ENCODE measurements around the gene PRKAG2. TPM values are rescaled to one million over a fixed set of nuclear protein-coding genes. Genes with fewer than 3 reads are reported as not detected.

PRKAG2 gene
- 8.7 and 12.6 TPM in 2 replicates for total RNA-seq

DNA sequence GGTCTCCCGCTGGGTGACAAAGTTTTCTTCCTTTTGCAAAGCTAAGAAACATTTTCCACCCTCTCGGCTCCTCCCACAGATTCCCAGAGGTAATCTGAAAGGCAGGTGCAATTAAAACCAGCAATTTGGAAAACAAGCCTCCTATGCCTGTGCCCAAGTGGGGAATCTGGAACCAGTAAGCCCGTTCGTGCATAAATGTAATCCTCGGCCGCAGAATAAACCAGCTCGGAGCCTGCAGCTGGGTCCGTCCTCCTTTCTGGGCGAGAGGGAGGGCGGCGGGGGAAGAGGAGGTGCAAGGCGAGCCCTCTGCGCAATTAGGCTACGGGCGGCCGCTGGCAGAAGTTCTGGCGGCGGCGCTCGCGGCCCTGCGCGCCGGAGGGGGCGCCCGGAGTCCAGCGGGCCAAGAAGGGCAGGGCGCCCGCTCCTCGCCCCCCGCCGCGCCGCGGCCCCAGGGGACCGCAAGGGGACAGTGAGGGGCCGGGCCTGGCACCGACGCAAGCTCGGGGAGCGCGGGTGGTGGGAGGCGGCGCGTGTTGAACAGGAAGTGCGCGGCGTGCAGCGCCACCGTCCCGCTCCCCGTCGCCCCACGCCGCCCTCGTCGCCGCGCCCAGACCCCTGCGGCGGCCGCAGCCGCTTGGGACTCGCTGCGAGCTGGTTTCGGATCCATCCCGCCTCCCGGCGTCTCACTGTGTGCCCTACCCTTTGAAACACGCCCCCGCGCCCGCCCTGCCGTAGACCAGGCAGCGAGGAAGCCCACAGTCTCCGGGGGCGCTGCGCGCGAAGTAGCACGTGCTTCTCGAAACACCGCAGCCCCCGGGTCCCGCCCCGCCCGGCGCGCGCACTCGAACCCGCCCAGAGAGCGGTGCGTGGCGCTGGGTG, at the start of gene PRKAG2:
PRKAG2 (minus strand) TSS at position 217 of the 879 bp plus-strand sequence. CDS start 495 bp downstream, outside the sequence.

DNA sequence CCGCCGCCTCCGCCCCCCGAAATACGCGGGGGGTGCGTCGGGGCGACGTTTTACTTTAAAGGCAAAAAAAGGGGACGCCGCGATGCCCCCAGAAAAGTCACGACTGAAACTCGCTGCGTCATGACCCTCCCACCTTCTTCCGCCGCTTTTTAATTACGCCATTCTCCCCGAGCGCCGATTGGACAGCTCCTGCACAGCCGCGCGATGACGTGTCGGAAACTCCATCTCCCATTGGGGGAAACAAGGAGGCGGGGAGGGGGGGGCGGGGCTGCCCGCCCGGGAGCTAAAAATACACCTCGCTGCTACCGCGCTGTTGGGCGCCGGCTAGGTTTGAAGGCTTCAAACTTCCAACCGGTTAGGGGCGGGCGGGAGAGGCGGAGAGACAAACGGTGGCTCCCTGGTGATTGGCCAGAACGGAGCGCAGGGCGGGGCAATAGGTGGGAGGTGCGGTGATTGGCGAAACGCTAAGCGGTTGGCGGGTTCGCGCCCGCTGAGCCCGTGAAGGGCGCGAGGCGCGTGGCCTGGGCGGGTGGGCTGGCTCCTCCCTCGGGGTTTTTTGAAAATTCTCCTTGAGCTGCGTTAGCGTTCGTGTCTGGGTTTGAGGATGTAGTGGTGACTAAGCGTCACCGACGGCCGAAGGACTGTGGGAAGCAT, 357.0 kb downstream of the PRKAG2 start, which contains the start of gene RHEB:
RHEB (minus strand) TSS at position 131 of the 654 bp plus-strand sequence. CDS start 384 bp downstream, outside the sequence.

Other genes with a start within 250 kb of the PRKAG2 start
- gene GALNTL5, start 79.3 kb upstream of the PRKAG2 start, total RNA-seq = not detected in 2 replicates
- gene GALNT11, start 148.6 kb upstream of the PRKAG2 start, total RNA-seq = 32.6 and 48.6 TPM in 2 replicates